Measurements from ENCODE around the gene NUP107. TPM values are rescaled to one million over a fixed set of nuclear protein-coding genes. Genes with fewer than 3 reads are reported as not detected.
"Not testable (repeated sequence)": the region's sequence is repeated elsewhere in the genome, so short reads cannot be mapped to it uniquely, and the experiment has no call there.

NUP107 gene
- 10 to 100 TPM; 28.3 to 38.9 TPM for total RNA-seq
- 10 to 100 TPM; 68.8 to 79.4 (median 78.0) TPM for polyA plus RNA-seq (ENCODE audit: insufficient read length in 6 of 6)
- long read RNA-seq, donor 1, full-length matches to known transcripts: 4 of 15 reads
- long read RNA-seq, donor 1, partial matches to known transcripts: 11 of 15 reads
- long read RNA-seq, donor 1, other reads (novel, unspliced or antisense): 0 of 15 reads
- long read RNA-seq, donor 2, full-length matches to known transcripts: 2 of 9 reads
- long read RNA-seq, donor 2, partial matches to known transcripts: 7 of 9 reads
- long read RNA-seq, donor 2, other reads (novel, unspliced or antisense): 0 of 9 reads
- long read RNA-seq, donor 3, full-length matches to known transcripts: 4 of 14 reads
- long read RNA-seq, donor 3, partial matches to known transcripts: 10 of 14 reads
- long read RNA-seq, donor 3, other reads (novel, unspliced or antisense): 0 of 14 reads
- long read RNA-seq, donor 4, partial matches to known transcripts: 3 of 5 reads
- long read RNA-seq, donor 4, other reads (novel, unspliced or antisense): 2 of 5 reads
- long read RNA-seq, donor 5, full-length matches to known transcripts: 3 of 3 reads
- long read RNA-seq, donor 5, partial matches to known transcripts: 0 of 3 reads
- long read RNA-seq, donor 5, other reads (novel, unspliced or antisense): 0 of 3 reads
- long read RNA-seq, donor 6, full-length matches to known transcripts: 2 of 2 reads
- long read RNA-seq, donor 6, partial matches to known transcripts: 0 of 2 reads
- long read RNA-seq, donor 6, other reads (novel, unspliced or antisense): 0 of 2 reads
- long read RNA-seq, donor 7, full-length matches to known transcripts: 3 of 8 reads
- long read RNA-seq, donor 7, partial matches to known transcripts: 5 of 8 reads
- long read RNA-seq, donor 7, other reads (novel, unspliced or antisense): 0 of 8 reads
- long read RNA-seq, donor 8, full-length matches to known transcripts: 4 of 16 reads
- long read RNA-seq, donor 8, partial matches to known transcripts: 12 of 16 reads
- long read RNA-seq, donor 8, other reads (novel, unspliced or antisense): 0 of 16 reads
- long read RNA-seq, donor 9: 0 reads
- long read RNA-seq, donor 10, partial matches to known transcripts: 2 of 2 reads
- long read RNA-seq, donor 10, other reads (novel, unspliced or antisense): 0 of 2 reads
- long read RNA-seq, donor 11: 0 reads
- long read RNA-seq, donor 12, full-length matches to known transcripts: 5 of 10 reads
- long read RNA-seq, donor 12, partial matches to known transcripts: 5 of 10 reads
- long read RNA-seq, donor 12, other reads (novel, unspliced or antisense): 0 of 10 reads

- DNase-seq: peak; percentile 95 to 98 (median 98)
- Histone ChIP-seq H3K9me3 (no peaks in the 10 kb centered on the region), H3K36me3 (peaks cover 0 to 18% of the 10 kb centered on the region in 2 donors), H3K27me3 (no peaks in the 10 kb centered on the region), H3K27ac (peak within 1 kb of the TSS; percentile 78 to 85), H3K4me1 (peaks cover 6 to 22% of the 10 kb centered on the region in 2 donors), H3K4me3 (peak within 1 kb of the TSS; percentile 95 to 98)
- peak; percentile 98 for ATAC-seq
- intact Hi-C loops (cut with DNase I): no loop called here
- TF ChIP-seq CTCF (IDR thresholded peaks at IDR 0.05): peak in 1 of 2 donors; percentile 10
Measured at GRCh38 chr12:68686595-68687521, at the start of gene NUP107. NUP107 (plus strand) TSS chr12:68686978; CDS start chr12:68687066, 88 bp downstream.

GRCh38 chr12:68637439-68637838, 49.3 kb upstream of the NUP107 start:
- H3K27ac ChIP-seq; DNase-seq; H3K27me3 ChIP-seq; H3K9me3 ChIP-seq; intact Hi-C loops (cut with DNase I); H3K4me3 ChIP-seq; ATAC-seq; H3K36me3 ChIP-seq: not testable (repeated sequence)
- peaks cover 11 to 90% of the 10 kb centered on the region in 2 donors for H3K4me1 ChIP-seq

- peaks cover 0 to 10% of the 10 kb centered on the region in 2 donors for H3K36me3 ChIP-seq
- no peak for TF ChIP-seq CTCF (IDR thresholded peaks at IDR 0.05)
- no peak for ATAC-seq
- no peak overlapping the region for H3K27ac ChIP-seq
- H3K27me3 ChIP-seq: no peaks in the 10 kb centered on the region
- H3K4me1 ChIP-seq: peaks cover 11 to 96% of the 10 kb centered on the region in 2 donors
- H3K4me3 ChIP-seq: no peak overlapping the region
- DNase-seq: no peak
- intact Hi-C loops (cut with DNase I): no loop called here
- H3K9me3 ChIP-seq: no peaks in the 10 kb centered on the region
Measured at GRCh38 chr12:68638171-68638570, 48.6 kb upstream of the NUP107 start.

GRCh38 chr12:68638721-68639395, 47.9 kb upstream of the NUP107 start:
- intact Hi-C loops (cut with DNase I): no loop called here
- peaks cover 11 to 90% of the 10 kb centered on the region in 2 donors for H3K4me1 ChIP-seq
- TF ChIP-seq CTCF (IDR thresholded peaks at IDR 0.05): no peak

More at GRCh38 chr12:68638721-68639395, 47.9 kb upstream of the NUP107 start:
- DNase-seq (no peak), ATAC-seq (peak; percentile 35)
- no peak overlapping the region for H3K27ac ChIP-seq
- H3K4me3 ChIP-seq: no peak overlapping the region
- no peaks in the 10 kb centered on the region for H3K27me3 ChIP-seq
- H3K36me3 ChIP-seq: peaks cover 0 to 10% of the 10 kb centered on the region in 2 donors
- no peaks in the 10 kb centered on the region for H3K9me3 ChIP-seq

Measured in left lung (tissue), 14 donors.